Gastroesophageal sphincter (tissue), 3 donors: ENCODE data around the gene MLLT1.

ENCODE experiments used
- EP300 ChIP-seq: sonication (generic); formaldehyde crosslinking; IDR thresholded peaks from one replicate; pipeline ENCODE4 v1.6.1; 2017; ENCODE audit warnings: antibody characterized with exemption, mild to moderate bottlenecking
- POLR2A ChIP-seq, 2 donors: fragments of 450-650 bp; IDR thresholded peaks; one replicate each; pipeline ENCODE4 v1.6.1; 2017; ENCODE audit warnings: antibody characterized with exemption in 2 of 2, mild to moderate bottlenecking in 2 of 2, moderate library complexity in 1 of 2
- TF ChIP-seq, protein P1 (sequence below), 4 experiments: fragments of 200-600 bp in 2 of 4; fragments of 450-650 bp in 2 of 4; sonication (generic) in 1 of 4; IDR thresholded peaks; one replicate each; pipeline ENCODE4 v1.5.1; 2017 to 2019; ENCODE audit warnings: antibody characterized with exemption in 4 of 4, mild to moderate bottlenecking in 2 of 4, moderate library complexity in 2 of 4

DNA sequence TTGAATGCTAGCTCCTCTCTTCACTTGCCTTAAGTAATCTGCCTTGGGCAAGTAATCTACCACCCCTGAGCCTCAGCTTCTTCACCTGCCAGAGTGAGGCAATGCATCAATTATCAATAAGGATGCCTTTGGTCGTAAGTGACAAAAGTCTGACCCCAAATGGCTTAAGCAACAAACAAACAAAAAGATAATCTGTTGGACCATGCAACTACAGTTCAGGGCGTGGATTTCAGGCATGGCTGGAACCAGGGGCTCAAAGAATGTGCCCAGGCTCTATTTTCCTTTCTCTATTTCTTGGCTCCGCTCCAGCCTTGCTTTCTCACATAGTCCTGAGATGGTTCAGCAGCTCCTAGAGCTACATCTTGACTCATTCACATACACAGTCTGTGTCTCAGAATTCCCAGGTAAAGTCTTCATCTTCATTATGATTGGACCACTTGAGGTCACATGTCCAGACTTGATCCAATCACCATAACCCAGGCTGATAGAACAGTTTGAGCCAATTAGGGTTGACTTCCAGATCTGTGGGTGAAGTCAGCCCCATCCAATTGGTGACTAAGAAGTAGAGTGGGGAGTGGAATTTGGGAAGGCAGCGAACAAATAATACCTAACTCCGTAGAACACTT, 114.8 kb downstream of the MLLT1 start:
- TF ChIP-seq, protein P1, sequence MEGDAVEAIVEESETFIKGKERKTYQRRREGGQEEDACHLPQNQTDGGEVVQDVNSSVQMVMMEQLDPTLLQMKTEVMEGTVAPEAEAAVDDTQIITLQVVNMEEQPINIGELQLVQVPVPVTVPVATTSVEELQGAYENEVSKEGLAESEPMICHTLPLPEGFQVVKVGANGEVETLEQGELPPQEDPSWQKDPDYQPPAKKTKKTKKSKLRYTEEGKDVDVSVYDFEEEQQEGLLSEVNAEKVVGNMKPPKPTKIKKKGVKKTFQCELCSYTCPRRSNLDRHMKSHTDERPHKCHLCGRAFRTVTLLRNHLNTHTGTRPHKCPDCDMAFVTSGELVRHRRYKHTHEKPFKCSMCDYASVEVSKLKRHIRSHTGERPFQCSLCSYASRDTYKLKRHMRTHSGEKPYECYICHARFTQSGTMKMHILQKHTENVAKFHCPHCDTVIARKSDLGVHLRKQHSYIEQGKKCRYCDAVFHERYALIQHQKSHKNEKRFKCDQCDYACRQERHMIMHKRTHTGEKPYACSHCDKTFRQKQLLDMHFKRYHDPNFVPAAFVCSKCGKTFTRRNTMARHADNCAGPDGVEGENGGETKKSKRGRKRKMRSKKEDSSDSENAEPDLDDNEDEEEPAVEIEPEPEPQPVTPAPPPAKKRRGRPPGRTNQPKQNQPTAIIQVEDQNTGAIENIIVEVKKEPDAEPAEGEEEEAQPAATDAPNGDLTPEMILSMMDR (IDR thresholded peaks at IDR 0.05), result no peak
- TF ChIP-seq EP300 (no peak), POLR2A (IDR thresholded peaks at IDR 0.05) (no peak)
